ENCODE measurements around the gene NPAS2.

DNA sequence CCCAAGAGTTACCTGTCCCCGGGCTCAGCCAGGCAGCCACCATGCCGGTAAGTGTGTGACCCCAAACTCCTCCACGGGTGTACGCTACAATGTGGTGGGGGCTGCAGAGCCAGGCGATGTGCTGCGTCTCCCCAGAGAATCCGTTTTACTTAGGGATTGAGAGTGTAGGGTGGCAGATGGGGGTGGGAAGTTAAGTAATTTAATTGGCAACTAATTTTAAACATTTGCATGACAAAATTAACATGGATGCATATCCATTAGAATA is 155.5 kb downstream of the NPAS2 start:
- TF ChIP-seq, protein P1, sequence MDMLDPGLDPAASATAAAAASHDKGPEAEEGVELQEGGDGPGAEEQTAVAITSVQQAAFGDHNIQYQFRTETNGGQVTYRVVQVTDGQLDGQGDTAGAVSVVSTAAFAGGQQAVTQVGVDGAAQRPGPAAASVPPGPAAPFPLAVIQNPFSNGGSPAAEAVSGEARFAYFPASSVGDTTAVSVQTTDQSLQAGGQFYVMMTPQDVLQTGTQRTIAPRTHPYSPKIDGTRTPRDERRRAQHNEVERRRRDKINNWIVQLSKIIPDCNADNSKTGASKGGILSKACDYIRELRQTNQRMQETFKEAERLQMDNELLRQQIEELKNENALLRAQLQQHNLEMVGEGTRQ (IDR thresholded peaks at IDR 0.05; ENCODE audit: borderline replicate concordance, low read depth, low read length) = no peak
- no peak for TF ChIP-seq TAF1 (IDR thresholded peaks at IDR 0.05; ENCODE audit: borderline replicate concordance, low read depth, low read length)
- no peak for TF ChIP-seq RAD21 (IDR thresholded peaks at IDR 0.05; ENCODE audit: low read length)
- TF ChIP-seq, protein P2, sequence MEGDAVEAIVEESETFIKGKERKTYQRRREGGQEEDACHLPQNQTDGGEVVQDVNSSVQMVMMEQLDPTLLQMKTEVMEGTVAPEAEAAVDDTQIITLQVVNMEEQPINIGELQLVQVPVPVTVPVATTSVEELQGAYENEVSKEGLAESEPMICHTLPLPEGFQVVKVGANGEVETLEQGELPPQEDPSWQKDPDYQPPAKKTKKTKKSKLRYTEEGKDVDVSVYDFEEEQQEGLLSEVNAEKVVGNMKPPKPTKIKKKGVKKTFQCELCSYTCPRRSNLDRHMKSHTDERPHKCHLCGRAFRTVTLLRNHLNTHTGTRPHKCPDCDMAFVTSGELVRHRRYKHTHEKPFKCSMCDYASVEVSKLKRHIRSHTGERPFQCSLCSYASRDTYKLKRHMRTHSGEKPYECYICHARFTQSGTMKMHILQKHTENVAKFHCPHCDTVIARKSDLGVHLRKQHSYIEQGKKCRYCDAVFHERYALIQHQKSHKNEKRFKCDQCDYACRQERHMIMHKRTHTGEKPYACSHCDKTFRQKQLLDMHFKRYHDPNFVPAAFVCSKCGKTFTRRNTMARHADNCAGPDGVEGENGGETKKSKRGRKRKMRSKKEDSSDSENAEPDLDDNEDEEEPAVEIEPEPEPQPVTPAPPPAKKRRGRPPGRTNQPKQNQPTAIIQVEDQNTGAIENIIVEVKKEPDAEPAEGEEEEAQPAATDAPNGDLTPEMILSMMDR (IDR thresholded peaks at IDR 0.05) = no peak
- TF ChIP-seq RFX5 (IDR thresholded peaks at IDR 0.05; ENCODE audit: low read length) = no peak
- TF ChIP-seq, protein P3, sequence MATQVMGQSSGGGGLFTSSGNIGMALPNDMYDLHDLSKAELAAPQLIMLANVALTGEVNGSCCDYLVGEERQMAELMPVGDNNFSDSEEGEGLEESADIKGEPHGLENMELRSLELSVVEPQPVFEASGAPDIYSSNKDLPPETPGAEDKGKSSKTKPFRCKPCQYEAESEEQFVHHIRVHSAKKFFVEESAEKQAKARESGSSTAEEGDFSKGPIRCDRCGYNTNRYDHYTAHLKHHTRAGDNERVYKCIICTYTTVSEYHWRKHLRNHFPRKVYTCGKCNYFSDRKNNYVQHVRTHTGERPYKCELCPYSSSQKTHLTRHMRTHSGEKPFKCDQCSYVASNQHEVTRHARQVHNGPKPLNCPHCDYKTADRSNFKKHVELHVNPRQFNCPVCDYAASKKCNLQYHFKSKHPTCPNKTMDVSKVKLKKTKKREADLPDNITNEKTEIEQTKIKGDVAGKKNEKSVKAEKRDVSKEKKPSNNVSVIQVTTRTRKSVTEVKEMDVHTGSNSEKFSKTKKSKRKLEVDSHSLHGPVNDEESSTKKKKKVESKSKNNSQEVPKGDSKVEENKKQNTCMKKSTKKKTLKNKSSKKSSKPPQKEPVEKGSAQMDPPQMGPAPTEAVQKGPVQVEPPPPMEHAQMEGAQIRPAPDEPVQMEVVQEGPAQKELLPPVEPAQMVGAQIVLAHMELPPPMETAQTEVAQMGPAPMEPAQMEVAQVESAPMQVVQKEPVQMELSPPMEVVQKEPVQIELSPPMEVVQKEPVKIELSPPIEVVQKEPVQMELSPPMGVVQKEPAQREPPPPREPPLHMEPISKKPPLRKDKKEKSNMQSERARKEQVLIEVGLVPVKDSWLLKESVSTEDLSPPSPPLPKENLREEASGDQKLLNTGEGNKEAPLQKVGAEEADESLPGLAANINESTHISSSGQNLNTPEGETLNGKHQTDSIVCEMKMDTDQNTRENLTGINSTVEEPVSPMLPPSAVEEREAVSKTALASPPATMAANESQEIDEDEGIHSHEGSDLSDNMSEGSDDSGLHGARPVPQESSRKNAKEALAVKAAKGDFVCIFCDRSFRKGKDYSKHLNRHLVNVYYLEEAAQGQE (IDR thresholded peaks at IDR 0.05; ENCODE audit: low read depth, low read length) = no peak
- no peak for TF ChIP-seq MXI1 (IDR thresholded peaks at IDR 0.05; ENCODE audit: low read depth, low read length)
- TF ChIP-seq SMC3 (IDR thresholded peaks at IDR 0.05; ENCODE audit: low read depth, low read length) = no peak
- TF ChIP-seq EZH2phosphoT487 (IDR thresholded peaks at IDR 0.05; ENCODE audit: borderline replicate concordance, low read depth) = no peak

All from SK-N-SH (cell line).